C1 segment of cervical spinal cord (tissue), 14 donors: ENCODE measurements around the gene RHBDF2.

ENCODE experiments used
- DNase-seq, 14 donors: peaks; one replicate each; lab custom pipeline; 2025; lab: John Stamatoyannopoulos, UW

Gene RHBDF2

DNA sequence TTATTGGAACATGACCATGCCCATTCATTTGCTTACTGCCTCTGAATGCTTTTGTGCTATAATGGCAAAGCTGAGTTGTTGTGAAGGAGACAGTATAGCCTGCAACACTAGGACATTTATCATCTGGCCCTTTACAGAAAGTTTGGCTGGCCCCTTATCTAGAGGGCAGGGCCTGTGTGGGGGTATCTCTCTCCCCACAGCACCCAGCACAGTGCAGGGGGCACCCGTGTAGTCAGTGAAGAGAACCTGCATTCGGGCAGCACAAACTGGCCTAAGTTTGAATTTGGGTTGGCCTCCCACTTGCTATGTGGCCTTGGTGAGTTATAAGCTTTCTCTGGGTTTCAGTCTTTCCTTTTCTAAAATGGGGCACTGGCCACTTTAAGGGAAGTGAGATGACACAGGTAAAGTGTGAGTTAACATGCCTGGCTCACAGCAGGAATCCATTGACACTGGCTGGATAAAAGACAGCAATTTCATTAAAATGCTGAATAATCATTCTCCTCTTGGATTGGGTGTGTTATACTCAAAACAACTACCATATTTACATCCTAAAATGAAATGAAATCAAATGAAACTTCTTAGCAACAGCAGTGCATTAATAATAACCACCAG lies 60.4 kb downstream of the RHBDF2 start:
- no peak for DNase-seq

DNA sequence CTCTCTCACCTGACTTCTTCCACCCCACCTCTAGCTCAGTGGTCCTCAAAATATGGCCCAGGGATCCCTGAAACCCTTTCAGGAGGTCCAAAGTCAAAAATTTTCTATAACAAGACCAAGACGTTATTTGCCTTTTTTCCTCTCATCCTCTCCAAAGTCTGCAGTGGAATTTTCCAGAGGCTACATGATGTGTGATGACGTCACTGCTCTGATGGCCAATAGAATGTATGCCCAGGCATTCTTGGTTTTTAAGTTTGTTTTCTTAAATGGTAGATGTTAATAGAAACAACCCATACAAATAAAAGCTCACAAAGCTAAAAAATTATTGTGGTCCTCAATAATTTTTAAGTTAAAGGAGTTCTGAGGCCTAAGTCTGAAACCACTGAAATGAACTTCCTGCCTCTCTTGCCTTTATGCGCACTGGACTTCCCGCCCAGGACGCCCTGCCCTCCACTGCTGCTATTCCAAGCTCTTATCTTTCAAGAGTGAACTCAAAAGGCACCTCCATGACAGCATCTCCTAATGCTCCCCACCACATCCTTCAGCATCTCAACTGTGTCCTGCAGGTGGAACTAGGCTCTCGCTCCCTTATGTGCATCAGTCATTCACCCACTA lies 61.8 kb downstream of the RHBDF2 start:
- DNase-seq: no peak

DNA sequence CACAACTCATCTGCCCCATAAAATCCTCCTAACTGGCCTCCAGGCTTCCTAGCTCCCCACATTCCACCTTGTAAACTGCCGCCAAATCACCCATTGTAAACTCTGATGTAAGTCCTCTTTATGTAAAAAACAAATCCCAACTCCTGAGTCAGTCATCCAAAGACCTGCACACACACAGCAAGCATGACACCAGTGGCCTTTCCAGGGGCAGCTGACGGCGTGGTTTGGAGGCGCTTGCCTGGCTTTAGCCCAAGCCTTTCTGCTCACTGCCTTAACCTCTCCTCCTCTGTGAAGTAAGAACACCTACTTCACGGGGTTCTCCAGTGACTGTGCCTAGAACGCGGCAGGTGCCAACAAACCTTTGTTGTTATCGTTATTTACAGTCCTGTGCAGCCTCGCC lies 62.3 kb downstream of the RHBDF2 start:
- no peak for DNase-seq

DNA sequence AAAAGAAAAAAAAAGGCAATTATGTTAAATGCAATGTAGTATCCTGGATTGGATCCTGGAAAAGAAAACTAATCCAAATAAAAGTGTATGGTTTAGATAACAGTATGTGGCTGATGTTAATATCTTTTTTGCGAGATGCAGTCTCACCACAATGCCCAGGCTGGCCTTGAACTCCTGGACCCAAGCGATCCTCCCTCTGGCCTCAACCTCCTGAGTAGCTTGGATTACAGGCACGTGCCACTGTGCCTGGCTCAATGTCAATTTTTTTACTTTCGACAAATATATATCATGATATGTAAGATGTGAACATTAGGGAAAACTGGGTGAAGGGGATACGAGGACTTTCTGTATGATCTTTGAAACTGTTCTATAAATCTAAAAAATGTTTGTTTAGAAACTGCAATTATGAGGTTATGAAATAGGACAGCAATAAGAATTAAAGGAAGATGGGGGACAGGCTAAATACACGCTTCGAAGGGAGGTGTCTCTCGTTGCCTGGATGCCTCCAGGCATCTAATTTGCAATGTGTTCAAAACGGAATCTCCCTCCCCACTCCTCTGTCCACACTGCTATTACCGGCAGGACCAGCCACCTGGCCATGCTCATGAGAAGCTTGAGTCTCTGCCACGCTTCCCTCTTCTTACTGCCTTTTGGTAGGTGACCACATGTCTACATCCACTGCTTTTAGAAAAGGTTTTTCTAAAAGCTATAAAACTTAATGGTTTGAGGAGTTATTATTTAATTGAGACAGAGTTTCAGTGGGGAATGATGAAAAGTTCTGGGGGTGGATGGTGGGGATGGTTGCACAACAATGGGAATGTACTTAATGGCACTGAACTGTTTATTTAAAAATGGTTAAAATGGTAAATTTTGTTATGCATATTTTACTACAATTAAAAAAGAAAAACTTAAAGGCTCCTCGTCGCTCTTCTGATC lies 63.5 kb downstream of the RHBDF2 start:
- peak in 1 of 14 donors; percentile 78 for DNase-seq

DNA sequence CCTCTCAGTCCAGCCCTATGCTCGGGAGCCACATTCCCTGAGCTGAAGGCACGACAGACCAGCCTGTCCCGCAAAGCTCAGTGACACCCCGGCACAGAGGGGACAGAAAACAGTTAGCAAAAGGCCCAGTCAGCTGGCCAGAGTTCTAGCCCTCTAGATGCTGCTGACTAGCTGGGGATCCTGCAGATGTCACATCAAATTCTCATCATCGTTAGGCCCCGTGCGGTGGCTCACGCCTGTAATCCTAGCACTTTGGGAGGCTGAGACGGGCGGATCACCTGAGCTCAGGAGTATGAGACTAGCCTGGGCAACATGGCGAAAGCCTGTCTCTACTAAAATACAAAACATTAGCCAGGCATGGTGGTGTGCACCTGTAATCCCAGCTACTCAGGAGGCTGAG lies 65.5 kb downstream of the RHBDF2 start:
- DNase-seq: no peak

DNA sequence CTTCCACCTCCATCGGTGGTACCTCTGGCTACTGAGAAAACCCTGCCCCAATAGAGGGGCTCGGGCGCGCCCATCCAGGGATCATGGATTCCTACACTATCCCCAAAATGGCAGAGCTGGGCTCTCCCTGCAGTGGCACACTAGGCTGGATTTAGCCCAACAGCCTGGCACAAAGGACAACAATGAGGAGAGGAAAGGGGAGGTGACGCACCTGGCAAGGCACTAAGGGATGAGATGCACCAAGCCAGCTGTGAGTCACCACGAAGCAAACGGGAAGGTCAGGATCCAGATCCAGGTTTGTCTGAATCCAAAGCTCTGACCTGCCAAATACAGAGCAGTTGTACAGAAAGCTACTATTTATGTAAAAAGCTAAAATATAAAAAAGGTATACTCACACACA lies 66.4 kb downstream of the RHBDF2 start:
- DNase-seq: no peak

DNA sequence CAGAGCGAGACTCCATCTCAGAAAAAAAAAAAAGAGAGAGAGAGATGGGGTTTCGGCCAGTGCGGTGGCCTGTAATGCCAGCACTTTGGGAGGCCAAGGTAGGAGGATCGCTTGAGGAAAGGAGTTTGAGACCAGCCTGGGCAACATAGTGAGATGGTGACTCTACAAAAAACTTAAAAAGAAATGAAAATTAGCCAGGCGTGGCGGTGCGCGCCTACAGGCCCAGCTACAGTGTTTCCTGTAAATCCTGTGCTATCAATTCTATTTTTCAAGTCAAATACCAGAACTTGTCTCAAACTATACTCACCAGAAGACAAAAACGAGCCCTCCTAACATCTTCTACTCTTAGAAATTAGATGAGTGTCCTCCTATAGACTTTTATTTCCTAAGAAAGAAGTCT lies 67.5 kb downstream of the RHBDF2 start:
- no peak for DNase-seq

DNA sequence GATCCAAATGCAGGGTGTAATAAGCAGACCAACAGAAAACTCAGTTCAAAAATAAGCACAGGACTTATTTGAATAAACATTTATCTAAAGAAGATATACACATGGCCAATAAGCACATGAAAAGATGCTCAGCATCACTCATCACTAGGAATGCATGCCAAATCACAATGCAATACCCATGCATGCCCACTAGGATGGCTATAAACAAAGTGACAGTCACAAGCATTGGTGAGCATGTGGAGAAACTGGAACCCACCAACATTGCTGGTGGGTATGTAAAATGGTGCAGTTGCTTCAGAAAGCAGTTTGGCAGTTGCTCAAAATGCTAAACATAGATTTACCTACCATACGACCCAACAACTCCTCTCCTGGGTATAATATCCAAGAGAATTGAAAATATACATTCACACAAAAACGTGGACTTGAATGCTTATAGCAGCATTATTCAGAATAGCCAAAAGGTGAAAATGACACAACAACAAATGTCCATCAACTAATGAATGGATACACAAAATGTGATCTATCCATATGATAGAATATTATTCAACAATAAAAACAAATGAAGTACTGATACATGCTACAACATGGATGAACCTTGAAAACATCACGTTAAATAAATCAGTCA lies 68.4 kb downstream of the RHBDF2 start:
- no peak for DNase-seq

DNA sequence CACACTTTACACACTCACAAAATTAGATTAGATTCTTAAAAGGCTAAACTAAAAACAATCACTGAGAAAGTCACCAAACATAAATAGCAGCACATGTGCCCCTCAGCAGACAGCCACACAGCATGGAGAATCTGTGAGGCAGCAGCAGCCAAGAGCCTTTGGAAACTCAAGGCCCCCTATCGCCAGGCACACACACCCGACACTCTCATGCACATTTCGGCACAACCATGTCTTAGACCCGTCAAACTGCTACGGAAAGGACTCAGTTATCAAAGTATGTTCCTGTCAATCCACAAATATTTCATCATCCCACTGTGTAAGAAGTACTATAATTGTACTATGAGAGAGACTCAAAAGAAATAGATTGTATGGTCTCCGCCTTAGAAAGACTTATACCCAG lies 69.2 kb downstream of the RHBDF2 start:
- DNase-seq: peak in 1 of 14 donors; percentile 35

DNA sequence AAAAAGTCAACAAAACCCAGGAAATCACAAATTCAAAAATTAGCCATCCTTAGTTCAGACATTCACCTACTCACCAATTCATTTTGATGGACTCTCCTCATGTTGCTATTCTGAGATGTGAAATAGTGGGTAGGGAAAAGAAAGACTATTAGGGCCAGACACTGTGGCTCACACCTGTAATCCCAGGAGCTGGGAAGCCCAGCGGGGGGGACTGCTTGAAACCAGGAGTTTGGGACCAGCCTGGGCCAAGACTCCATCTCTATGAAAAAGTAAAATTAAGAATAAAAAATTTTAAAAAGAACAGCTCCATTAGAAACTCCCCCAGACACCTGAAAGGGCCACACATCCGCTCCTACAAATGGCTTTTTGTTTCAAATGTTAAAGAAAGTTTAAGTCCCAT lies 69.7 kb downstream of the RHBDF2 start:
- DNase-seq: no peak

DNA sequence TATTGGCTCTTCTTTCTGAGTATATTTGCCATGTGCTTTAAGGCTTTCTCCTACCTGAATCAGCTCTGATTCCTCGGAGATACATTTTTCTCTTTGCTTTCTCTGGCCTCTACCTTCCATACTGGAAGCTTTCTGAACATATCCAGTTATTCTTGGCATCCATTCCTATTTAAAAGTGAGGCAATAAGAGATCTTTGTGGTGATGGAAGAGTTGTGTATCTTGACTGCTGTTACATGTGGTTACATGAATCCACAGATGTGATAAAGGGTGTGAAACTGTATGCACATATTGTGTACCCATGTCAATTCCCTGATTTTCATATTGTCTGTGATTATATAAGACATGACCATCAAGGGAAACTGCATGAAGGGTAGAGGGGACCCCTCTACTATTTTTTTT lies 72.7 kb downstream of the RHBDF2 start:
- no peak for DNase-seq

DNA sequence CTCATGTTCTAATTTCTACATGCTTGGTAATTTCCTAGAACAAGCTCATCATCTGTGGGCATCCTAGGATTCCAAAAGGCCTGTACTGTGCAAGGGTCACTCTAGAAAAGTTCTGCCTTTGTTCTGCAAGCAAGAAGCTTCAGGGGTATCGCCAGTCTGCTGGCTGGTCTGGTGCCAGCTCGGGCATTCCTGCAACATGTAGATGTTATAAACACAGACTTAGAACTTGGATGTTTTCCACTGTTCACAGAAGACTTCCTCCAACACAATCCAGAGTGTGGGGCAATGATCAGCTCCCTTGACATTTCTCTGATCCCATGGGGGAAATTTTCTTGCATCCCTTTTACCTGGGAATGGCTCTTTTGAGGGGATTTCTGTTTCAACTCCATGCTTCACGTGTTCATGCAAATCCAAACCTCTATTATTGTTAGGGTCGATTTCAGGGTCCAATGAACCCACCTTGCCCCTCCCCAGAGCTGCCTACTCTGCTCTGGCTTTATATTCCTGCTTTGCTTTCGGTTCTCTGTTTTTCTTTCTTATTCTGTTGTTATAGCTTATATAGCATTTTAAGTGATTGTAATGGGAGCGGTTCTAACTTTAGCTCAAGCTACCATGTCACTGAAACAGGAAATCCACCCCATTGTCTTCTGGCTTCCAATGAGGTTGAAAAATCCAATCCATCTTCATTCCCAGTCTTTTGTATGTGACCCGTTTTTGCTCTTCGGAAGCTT lies 73.6 kb downstream of the RHBDF2 start:
- no peak for DNase-seq

DNA sequence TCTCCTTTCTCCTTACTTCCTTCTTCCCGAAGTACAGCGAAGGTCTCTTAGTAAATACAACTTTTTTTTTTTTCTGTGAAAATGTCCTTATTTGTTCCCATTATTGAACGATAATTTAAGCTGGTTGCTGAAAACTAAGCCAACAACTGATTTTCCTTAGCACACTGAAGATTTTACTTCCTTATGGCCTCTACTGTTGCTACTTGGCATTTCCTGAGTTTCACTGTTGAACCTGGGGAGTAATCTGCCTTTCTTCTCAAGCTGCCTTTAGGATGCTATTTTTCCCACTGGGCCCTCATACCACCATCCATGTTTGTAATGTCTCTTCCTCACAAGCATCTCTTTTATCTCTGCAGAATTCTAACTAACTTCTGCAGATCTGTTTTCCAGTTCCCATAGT lies 74.4 kb downstream of the RHBDF2 start:
- no peak for DNase-seq

DNA sequence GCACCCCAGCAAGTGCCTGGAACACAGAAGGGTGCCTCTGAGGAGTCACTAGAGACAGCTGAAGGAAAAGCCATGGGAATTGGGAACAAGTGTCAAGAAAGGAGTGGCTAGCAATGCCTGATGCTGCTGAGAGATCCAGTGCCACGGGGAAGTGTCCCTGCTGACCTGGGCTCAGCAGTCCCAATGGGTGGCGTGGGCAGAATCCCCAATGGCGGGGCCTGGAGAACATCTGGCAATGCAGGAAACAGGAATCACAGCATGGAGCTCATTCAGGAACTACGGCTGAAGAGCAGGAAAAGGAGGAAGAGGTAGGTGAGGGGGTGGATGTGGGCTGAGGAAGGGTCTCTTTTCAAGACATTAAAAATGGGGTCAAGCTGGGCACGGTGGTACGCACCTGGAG lies 78.4 kb downstream of the RHBDF2 start:
- no peak for DNase-seq

DNA sequence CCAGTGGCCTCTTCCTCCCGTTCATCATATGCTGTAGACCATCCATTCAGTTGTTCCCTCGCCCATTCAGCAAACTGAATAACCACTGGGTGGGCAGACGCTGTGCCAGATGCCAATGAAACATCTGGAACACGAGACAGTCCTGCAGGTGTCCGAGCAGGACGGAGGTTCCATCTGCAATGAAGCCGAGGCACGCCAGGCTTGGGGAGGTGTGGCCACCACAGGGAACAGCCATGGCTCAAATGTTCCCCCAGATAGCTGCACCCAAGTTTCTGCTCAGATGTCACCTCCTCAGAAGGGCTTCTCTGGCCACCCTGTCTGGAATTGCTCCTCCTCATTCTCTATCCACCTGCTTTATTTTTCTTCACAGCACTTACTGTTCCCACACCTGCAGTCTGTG lies 78.8 kb downstream of the RHBDF2 start:
- DNase-seq: no peak

DNA sequence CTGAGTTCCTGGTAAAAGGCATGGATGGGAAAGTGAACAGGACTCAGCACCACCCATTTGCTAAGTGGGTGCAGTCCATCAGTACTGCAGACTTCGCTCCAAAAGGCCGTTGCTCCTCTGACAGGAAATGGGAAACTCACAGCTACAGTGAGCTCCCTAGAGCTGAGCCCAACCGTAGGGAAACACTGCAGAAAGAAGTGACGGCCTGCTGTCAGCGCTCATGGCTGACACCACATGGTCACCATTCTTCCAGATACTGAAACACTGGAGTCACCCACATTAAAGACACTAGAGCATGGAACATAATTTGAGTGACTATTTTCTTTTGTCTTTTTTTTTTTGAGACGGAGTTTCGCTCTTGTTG lies 80.2 kb downstream of the RHBDF2 start:
- DNase-seq: no peak
